ENCODE results near the gene HFE.

GRCh38 chr6:26113570-26113969, 26.3 kb downstream of the HFE start:
- TF ChIP-seq, protein P1, sequence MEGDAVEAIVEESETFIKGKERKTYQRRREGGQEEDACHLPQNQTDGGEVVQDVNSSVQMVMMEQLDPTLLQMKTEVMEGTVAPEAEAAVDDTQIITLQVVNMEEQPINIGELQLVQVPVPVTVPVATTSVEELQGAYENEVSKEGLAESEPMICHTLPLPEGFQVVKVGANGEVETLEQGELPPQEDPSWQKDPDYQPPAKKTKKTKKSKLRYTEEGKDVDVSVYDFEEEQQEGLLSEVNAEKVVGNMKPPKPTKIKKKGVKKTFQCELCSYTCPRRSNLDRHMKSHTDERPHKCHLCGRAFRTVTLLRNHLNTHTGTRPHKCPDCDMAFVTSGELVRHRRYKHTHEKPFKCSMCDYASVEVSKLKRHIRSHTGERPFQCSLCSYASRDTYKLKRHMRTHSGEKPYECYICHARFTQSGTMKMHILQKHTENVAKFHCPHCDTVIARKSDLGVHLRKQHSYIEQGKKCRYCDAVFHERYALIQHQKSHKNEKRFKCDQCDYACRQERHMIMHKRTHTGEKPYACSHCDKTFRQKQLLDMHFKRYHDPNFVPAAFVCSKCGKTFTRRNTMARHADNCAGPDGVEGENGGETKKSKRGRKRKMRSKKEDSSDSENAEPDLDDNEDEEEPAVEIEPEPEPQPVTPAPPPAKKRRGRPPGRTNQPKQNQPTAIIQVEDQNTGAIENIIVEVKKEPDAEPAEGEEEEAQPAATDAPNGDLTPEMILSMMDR (IDR thresholded peaks at IDR 0.05; ENCODE audit: borderline replicate concordance, extremely low read depth, low read length, poor library complexity, severe bottlenecking) = no peak
- TF ChIP-seq EZH2 (IDR thresholded peaks at IDR 0.05; ENCODE audit: borderline replicate concordance, low read depth, low read length, severe bottlenecking) = no peak

All from DND-41 (cell line).